ENCODE measurements around the gene CTIF. TPM values are rescaled to one million over a fixed set of nuclear protein-coding genes. Genes with fewer than 3 reads are reported as not detected.

CTIF gene
- total RNA-seq, 1 experiment from 2014 or later: 95.8 TPM

DNA sequence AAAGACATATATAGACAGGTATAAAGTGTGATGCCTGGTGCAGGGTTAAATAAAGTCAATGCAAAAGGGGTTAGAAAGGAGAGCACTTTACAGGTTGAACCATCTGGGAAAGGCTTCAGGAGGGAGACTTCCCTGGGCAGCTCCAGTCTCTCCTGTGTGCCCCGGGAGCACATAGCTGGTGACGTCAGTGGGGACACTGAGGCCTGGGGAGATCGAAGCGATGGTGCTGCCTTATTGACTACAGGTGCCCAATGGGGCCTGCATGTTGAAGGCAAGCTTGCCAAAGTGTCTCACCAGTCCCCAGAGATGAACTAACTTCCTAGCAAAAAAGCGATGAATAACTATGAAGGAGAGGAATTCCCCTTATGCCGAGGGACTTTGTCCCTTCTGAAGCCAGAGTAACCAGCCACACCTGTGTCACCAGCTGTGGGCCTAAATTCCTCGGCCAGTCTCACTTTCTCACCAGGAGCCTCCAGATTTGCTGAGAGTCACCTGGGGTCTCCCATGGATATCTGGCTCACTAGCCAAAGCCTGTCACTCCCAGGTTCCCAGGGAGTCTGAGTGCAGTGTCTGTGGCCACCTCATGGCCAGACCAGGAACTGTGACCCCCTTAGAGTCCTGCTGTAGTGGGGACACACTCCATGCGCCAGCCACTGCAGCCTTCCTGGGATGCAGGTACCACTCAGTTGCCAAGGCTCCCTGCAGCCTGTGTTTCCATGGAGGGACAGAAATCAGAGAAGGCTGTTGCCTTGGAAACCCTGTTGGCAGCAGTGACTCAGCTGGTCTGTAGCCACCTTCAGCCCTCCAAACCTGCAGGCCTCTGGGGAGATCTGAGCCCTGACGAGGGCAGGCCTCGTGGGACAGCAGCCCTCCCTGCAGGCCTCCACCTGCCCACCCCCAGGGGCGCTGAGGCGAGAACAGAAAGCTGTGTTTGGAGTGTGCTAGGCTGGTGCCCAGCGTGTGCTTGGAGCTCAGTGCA, 128.7 kb downstream of the CTIF start:
- Mint-ChIP-seq H3K36me3 (ENCODE audit: insufficient read depth, unreplicated experiment) (peaks cover 47% of the 10 kb centered on the region), H3K27me3 (ENCODE audit: insufficient read depth, unreplicated experiment) (no peaks in the 10 kb centered on the region), H3K27ac (ENCODE audit: low read depth, unreplicated experiment) (no peak overlapping the region), H3K9me3 (ENCODE audit: unreplicated experiment) (peaks cover 19% of the 10 kb centered on the region), H3K4me3 (ENCODE audit: unreplicated experiment) (no peak overlapping the region), H3K4me1 (ENCODE audit: insufficient read depth, unreplicated experiment) (peaks cover 6% of the 10 kb centered on the region)
- CTCF ChIA-PET: interaction anchor here (0.6 to 2.9 kb wide), 6 partner anchors 130 to 250 kb away, joined by 3 to 25 read pairs (median 4); no protein-coding TSS in a partner anchor
- intact Hi-C loops (cut with micrococcal nuclease): no loop called here
- BruUV-seq (replicated peaks): no TSS peak
- DNase-seq (ENCODE audit: unreplicated experiment): peak; percentile 5
- TF ChIP-seq, protein P1, sequence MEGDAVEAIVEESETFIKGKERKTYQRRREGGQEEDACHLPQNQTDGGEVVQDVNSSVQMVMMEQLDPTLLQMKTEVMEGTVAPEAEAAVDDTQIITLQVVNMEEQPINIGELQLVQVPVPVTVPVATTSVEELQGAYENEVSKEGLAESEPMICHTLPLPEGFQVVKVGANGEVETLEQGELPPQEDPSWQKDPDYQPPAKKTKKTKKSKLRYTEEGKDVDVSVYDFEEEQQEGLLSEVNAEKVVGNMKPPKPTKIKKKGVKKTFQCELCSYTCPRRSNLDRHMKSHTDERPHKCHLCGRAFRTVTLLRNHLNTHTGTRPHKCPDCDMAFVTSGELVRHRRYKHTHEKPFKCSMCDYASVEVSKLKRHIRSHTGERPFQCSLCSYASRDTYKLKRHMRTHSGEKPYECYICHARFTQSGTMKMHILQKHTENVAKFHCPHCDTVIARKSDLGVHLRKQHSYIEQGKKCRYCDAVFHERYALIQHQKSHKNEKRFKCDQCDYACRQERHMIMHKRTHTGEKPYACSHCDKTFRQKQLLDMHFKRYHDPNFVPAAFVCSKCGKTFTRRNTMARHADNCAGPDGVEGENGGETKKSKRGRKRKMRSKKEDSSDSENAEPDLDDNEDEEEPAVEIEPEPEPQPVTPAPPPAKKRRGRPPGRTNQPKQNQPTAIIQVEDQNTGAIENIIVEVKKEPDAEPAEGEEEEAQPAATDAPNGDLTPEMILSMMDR (IDR thresholded peaks at IDR 0.05; ENCODE audit: unreplicated experiment): no peak
- POLR2A ChIA-PET: interaction anchor here (0.7 kb wide), 1 partner anchor 192 kb away, joined by 3 read pairs; no protein-coding TSS in a partner anchor

DNA sequence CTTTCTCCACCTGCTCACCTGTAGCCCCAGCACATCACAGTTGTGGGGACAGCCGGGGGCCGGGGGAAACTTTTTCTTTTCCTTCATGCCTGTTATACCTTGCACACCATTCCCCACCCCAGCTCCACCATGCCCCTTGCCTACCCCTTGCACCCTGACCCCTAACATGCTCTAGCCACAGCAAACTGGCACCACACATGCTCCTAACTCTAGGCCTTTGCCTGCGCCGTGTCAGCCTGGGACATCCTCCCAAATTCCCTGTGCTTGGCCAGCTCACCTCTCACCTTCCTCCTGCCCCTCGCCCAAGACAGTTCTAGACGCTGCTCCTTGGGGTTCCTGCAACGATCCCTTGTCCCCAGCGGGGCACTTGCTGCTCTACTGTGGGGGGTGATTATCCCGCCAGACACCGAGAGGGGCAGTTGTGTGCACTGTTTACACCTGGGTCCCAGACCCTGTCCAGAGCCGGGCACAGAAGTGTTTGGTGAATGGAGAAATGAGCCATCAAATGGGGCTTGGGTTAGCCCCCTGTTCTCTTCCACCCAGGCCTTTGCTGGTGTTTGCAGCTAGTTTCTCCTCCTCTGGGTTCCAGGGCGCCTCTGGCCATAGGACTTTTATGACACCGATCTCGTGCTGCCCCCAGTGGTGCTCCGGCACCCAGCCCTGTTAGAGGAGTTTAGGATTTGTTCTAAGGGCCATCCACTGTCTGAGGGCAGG, 129.8 kb downstream of the CTIF start:
- peaks cover 19% of the 10 kb centered on the region for H3K9me3 Mint-ChIP-seq (ENCODE audit: unreplicated experiment)
- ChIA-PET CTCF (interaction anchor here (0.6 to 2.9 kb wide), 6 partner anchors 19 to 1890 kb away, joined by 3 to 25 read pairs (median 3); no protein-coding TSS in a partner anchor), POLR2A (interaction anchor here (0.5 kb wide), 1 partner anchor 11 kb away, joined by 3 read pairs; no protein-coding TSS in a partner anchor)
- peak overlapping the region; percentile 27 for H3K27ac Mint-ChIP-seq (ENCODE audit: low read depth, unreplicated experiment)
- H3K36me3 Mint-ChIP-seq (ENCODE audit: insufficient read depth, unreplicated experiment): peaks cover 47% of the 10 kb centered on the region
- H3K4me3 Mint-ChIP-seq (ENCODE audit: unreplicated experiment): no peak overlapping the region
- no peaks in the 10 kb centered on the region for H3K27me3 Mint-ChIP-seq (ENCODE audit: insufficient read depth, unreplicated experiment)
- intact Hi-C loops (cut with micrococcal nuclease): no loop called here
- BruUV-seq (replicated peaks): no TSS peak
- H3K4me1 Mint-ChIP-seq (ENCODE audit: insufficient read depth, unreplicated experiment): no peaks in the 10 kb centered on the region
- TF ChIP-seq, protein P1 (IDR thresholded peaks at IDR 0.05; ENCODE audit: unreplicated experiment): no peak
- no peak for DNase-seq (ENCODE audit: unreplicated experiment)

DNA sequence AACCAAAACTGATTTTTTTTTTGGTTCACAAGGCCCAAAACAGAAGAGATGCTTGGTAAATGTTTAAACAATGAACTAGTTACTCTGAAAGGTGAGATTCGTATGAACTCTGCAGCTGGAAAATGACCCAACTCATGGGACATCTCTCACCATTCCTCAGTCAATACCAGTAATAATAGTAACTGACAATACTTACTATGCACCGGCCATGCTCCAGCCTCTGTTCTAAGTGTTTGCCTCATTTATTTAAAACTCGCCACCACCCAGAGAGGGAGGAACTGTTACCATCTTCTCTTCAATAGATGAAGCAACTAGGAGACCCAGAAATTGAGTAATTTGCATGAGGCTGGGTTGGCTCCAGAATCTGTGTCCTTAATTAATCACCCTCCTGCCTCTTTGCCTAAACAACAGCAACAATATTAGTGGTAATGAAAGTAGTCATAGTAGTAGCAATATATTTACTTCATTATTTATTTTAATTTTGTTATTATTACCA, 130.4 kb downstream of the CTIF start:
- ChIA-PET CTCF (interaction anchor here (0.6 to 2.9 kb wide), 4 partner anchors 18 to 1891 kb away, joined by 3 to 25 read pairs (median 4); no protein-coding TSS in a partner anchor), POLR2A (interaction anchor here (0.5 kb wide), 1 partner anchor 12 kb away, joined by 3 read pairs; no protein-coding TSS in a partner anchor)
- BruUV-seq (replicated peaks): no TSS peak
- DNase-seq (ENCODE audit: unreplicated experiment): no peak
- TF ChIP-seq, protein P1 (IDR thresholded peaks at IDR 0.05; ENCODE audit: unreplicated experiment): no peak
- intact Hi-C loops (cut with micrococcal nuclease): no loop called here
- no peak overlapping the region for H3K4me3 Mint-ChIP-seq (ENCODE audit: unreplicated experiment)
- no peaks in the 10 kb centered on the region for H3K4me1 Mint-ChIP-seq (ENCODE audit: insufficient read depth, unreplicated experiment)
- peak overlapping the region; percentile 27 for H3K27ac Mint-ChIP-seq (ENCODE audit: low read depth, unreplicated experiment)
- no peaks in the 10 kb centered on the region for H3K27me3 Mint-ChIP-seq (ENCODE audit: insufficient read depth, unreplicated experiment)
- H3K9me3 Mint-ChIP-seq (ENCODE audit: unreplicated experiment): peaks cover 19% of the 10 kb centered on the region
- peaks cover 47% of the 10 kb centered on the region for H3K36me3 Mint-ChIP-seq (ENCODE audit: insufficient read depth, unreplicated experiment)

Measured in MCF 10A (cell line).